GM21360 (cell line): ENCODE measurements around the gene COL18A1.
"Not testable (repeated sequence)": the region's sequence is repeated elsewhere in the genome, so short reads cannot be mapped to it uniquely, and the experiment has no call there.

ENCODE experiments used
- ATAC-seq: cut with Tn5 transposase; IDR thresholded peaks from one replicate; pipeline ENCODE4 v1.9.1; 2021; ENCODE audit warnings: mild to moderate bottlenecking, moderate library complexity; ENCODE audit not compliant: unreplicated experiment

COL18A1 gene

DNA sequence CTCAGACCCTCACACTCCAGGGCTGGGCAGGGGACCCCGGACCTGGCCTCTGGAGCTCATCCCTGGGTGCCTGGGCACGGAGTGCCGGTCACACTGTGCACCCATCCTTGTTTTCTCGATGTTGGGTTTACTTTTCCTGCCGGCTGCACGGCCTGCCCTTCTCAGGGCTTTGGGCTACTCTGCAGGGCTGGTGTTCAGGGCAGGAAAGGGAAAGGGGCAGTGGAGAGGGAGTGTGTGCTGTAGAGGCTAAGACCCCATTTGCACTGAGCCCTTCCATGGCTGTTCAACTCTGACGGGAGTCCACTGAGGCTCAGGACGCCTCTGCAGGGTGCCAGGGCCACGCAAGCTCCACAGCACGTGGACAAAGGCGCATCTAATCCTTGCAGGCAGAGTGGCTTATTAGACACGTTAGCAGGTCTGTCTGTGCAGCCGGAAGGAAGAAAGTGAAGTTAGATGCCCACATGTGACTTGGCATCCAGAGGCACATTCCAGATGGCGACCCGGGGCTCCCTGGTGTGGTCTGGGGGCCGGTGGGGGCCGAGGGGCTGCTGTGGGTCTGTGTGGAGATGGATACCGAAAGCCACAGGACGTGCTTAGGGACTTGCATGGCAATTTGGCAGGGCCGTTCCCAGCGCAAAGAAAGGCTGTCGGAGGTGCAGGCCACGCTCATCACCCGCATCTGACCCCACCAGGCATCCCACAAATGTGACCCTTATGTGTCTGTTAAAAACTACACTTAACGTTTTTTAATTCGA is 33.6 kb downstream of the COL18A1 start:
- no peak for ATAC-seq

DNA sequence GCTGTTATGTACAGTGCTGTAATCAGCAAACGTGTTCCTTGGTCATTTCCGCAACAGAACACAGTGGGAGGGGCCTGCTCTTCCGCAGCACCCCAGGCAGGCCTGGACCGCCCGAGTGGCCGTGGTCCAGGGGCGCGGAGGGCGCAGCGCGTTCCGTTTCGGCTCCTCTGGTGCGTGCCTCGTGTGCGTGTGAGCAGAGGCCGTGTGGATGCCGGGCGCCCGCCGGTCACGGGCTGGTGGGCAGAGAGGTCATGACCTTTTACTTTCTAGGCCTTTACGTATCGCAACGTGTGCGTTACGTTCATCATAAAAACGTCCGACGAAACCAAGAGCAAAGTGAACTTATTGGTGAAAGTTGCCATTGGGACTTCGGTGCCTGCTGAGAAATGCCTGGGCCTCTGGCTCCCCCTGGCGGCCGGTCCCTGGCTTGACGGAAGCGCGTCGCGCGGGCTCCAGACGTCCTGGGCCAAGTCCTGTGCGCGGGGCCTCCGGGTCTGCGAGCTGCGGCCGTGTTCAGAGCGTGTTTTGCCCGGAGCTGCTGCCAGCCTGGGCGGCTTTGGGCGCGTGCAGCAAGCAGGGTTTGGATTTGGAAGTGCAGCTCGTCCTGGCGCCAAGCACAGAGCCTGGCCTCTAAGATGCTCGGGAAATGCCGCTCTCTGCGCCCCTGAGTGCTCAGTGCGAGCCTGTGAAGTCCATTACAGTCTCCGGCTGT is 34.4 kb downstream of the COL18A1 start:
- ATAC-seq, result no peak

DNA sequence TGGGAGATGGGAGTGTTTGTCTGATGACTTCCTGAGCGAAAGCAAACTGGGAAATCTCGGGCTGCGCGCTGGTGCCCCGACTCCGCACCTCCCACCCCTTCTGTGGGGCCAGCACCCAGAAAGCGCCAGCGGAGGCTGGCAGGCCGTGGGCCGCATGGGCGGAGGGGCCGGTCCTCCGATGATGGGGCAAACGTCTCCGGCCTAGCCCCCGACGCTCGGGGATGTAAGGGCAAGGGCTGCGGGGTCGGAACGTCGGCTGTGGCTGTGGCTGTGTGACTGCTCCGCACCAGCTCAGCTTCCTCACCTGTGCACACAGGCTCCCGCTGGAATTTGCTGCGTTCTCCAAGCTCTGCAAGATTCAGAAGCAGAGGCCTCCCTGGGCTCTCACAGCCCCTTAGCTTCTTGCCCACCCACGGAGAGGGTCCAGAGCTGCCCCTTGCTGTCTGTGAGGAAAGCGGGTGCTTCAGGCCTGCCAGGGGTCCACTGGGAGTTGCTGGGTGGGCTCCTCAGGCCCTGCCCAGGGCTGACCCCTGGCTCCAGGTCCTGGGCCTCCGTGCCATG is 35.0 kb downstream of the COL18A1 start:
- no peak for ATAC-seq

GRCh38 chr21:45440736-45441350 is 35.9 kb downstream of the COL18A1 start:
- ATAC-seq, result no peak

DNA sequence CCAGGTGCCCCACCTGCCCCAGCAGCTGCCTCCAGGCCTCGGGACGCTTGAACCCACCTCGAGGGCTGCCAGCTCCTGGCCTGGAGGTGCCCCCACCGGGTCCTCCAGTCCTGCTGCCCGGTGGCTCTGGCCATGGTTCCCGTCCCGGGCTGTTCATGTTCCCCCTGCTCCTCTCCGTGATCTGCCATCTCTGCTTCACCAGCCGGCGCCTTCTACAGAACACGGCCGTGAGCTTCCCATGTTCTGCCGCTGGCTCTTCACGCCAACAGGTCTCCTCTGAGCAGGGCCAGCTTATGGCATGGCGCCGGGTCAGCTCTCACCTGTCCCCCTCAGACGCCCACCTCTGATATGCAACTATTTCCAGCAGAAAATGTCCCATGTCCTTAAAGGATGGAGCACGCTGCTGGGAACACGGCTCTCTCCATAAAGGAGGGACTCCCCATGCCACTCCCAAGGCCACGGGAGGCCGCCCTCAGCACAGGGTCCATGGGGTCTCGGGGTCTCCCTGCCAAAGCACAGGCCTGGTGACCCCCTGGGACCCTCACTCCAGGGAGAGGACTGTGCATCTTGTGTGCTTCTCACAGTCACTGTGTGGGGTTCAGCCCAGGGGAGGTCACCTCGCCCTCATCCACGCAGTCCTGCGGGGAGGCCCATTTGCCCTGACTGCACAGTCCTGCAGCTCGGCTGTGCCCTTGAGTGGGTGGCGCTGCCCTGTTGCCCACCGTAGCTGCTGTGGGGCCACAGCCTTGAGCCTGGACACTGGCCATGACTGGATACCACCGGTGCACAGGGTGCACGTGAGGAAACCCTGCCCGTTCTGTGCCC is 36.7 kb downstream of the COL18A1 start:
- no peak for ATAC-seq

DNA sequence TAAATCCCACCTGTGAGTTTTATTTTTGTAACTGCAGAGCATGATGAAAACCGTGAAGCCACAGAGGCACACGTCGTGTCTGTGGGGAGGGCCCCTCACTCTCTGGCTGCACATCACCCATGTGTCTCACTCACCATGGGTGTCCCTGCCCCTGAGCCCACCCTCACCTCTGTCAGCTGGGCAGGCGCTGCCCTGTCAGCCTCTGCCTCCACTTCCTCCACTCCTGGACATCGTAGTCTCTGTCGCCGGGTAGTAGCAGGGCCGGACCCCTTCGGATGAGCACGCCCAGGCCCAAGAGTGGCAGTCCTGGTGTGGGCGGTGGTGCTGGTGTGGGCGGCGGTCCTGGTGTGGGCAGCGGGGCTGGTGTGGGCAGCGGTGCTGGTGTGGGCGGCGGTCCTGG is 37.3 kb downstream of the COL18A1 start:
- ATAC-seq, result no peak

DNA sequence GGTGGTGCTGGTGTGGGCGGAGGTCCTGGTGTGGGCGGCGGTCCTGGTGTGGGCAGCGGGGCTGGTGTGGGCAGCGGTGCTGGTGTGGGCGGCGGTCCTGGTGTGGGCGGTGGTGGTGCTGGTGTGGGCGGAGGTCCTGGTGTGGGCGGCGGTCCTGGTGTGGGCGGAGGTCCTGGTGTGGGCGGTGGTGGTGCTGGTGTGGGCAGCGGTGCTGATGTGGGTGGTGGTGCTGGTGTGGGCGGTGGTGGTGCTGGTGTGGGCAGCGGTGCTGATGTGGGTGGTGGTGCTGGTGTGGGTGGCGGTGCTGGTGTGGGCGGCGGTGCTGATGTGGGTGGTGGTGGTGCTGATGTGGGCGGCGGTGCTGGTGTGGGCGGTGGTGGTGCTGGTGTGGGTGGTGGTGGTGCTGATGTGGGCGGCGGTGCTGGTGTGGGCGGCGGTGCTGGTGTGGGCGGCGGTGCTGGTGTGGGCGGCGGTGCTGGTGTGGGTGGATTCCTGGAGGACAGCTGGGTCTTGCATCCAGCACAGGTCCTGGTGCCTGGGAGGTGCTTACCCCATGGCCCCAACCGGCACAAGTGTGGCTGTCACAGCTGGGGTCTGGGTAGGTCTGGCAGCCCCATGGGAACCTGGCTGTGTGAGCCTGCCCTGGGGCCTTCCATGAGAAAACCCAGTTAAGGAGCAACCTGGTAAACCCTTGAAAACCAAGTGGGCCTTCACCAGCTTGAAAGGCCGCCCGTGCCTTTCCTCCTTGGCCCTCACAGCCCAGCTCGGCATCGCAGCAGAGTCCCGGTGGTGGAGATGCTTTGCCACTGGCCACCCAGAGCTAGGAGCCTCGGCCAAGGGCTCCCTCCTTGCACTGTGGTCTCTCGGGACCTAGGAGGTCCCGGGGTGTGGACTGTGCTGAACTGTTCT is 38.0 kb downstream of the COL18A1 start:
- ATAC-seq, result not testable (repeated sequence)

DNA sequence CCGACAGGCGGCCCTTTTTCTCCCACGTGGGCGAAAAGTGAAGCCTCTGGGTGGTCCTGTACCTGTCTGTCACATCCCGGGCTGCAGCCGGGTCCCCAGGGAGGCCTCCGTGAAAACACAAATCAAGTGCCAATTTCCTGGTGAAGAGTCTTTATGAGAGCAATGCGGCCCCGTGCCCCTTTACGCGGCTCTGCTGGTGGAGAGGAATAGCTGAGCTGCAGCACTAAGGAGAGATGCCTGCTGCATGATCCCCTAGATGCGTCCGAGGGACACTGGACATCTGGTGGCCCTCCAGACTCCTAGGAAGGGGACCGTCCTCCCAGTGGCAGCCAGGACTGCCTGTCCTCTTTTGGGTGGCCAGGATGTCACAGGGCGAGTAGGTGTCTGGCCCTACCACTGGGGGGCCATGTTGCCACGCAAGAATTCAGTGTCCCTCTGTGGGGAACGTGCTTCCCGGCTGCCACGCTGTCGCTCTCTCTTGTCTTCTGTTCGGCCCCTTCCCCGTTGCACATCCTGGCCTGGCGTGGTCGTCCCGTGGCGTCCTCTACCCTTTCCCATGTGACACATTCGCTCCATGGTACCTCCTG is 38.7 kb downstream of the COL18A1 start:
- ATAC-seq, result no peak

- ATAC-seq, result no peak
Measured at GRCh38 chr21:45444385-45444784, 39.4 kb downstream of the COL18A1 start.

DNA sequence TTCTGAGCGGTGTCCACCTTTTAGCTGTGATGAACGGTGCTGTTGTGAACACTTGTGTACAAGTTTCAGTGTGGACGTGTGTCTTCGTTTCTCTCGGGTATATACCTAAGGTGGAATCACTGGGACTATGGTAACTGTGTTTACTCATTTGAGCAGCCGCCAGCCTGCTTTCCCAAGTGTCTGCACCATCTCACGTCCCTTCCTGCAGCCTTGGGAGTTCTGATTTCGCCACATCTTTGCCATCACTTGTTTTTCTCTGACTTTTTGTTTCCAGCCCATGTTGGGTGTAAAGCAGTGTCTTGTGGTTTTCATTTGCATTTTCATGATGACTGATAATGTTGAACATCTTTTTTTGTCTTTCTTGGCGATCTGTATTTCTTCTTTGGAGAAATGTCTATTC is 40.4 kb downstream of the COL18A1 start:
- ATAC-seq, result no peak

- ATAC-seq, result no peak
Measured at GRCh38 chr21:45447821-45448220, 42.9 kb downstream of the COL18A1 start.

GRCh38 chr21:45448283-45448809 is 43.4 kb downstream of the COL18A1 start:
- ATAC-seq, result no peak

- ATAC-seq, result no peak
Measured at GRCh38 chr21:45448810-45449657, 44.1 kb downstream of the COL18A1 start.

DNA sequence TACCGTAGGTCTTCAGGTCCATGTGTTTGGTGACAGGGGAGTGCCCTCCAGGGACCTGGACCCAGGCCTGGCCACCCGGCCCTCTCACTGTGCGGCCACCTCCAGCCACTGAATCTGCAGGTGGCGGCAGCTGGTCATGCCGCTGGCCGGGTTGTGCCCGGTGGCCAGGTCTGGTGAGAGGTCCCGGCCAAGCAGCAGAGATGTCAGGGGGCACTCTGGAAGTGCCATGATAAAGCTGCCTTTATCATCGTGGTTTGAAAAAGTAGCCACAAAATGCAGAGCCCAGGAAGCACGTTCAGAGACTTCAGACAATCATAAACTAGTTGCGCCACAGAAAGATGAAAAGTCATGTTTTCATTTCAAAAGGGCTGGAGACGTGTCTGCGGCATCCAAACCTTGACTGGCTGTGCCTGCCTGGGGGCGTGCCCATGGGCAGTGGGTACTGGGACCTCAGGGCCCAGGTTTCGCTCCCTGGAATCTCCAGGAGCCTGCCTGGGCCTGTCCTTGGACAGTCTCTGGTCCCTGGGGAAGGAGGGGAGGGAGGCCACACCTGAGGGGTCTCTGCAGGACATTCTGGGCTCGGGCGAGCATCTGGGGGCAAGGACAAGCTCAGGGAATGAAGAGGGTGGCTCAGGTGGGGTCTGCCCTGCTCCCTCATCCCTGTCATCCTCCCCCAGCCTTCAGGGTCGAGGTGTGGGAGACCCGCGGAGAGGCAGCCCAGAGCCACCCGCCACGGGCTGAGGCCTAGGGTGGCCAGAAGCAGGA is 44.9 kb downstream of the COL18A1 start:
- ATAC-seq, result no peak

DNA sequence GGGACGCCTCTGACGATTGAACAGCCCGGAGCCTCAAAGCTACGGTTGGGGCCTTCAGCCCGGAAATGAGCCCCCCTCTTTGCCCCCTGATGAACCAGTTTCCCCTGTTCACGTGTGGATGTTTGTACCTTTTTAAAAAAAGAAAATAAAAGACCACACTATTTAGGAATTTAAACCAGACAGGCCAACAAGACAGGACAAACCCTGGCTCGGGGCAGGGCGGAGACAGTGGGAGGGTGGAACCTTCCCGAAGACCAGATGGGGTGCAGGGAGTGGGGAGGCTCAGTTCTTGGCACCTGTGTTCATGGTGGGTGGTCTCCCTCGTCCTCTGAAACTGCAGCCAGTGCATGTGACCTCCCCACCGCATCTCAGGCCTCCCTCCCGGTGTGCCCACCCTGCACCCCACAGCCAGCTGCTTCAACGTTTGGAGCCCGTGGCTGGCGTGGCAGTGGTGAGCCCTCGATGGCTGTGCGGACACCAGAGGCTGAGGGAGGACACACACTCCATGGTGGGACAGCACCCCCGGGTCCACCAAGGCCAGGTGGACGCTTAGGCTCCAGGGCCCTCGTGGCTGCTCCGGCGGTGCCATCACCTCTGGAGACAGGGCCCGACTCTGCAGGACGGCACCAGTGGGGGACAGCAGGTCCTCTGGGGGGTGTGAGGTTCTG is 45.6 kb downstream of the COL18A1 start:
- no peak for ATAC-seq

DNA sequence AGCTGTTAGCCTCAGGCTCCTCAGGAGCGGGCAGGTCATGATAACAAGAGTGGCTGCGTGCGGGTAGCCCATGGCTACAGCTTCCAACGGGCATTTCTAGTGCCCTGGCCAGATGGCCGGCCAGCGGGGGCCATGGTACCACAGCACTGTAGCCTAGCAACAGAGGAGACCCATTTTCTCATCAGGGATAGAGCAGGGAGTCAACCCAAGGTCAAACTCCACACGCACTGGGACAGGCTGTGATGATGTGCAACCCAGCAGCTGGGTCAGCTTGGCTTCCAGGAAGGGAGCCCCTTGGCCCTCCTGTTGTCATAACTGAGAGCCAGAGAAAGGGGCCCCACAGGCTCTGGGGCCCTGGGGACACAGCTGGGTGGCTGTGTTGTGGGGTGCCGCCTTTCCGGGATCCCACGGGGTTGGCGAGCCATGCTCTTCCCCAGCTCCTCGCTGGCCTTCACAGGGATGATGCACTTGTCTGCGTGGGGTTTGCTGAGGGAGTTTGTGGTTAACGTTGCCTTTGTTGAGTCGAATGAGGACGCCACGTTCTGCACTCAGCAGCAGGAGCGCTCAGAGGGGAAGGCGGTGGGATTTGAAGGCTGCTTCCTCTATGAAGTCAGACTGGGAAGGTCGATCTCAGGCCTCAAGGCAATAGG is 46.3 kb downstream of the COL18A1 start:
- no peak for ATAC-seq
